Upper lobe of right lung (tissue), 1 donor: ENCODE results near the gene LYRM1. TPM values are rescaled to one million over a fixed set of nuclear protein-coding genes. Genes with fewer than 3 reads are reported as not detected.
A peak's percentile ranks its signal among the peaks of the same experiment; 100 is the strongest.

Source experiments
- ATAC-seq: fragments of 200-7000 bp; cut with Tn5 transposase; one replicate; pipeline ENCODE4 v1.9.1; 2020; ENCODE audit warnings: mild to moderate bottlenecking, moderate library complexity
- DNase-seq: peaks from one replicate; pipeline ENCODE4 v3.0.0-alpha.2; 2020
- H3K27ac ChIP-seq: fragments of 200-600 bp; one replicate; pipeline ENCODE4 v1.8.0; 2022
- H3K27me3 ChIP-seq: fragments of 200-600 bp; one replicate; pipeline ENCODE4 v1.8.0; 2022; ENCODE audit warnings: mild to moderate bottlenecking
- H3K36me3 ChIP-seq: fragments of 200-600 bp; one replicate; pipeline ENCODE4 v1.8.0; 2022
- H3K4me1 ChIP-seq: fragments of 200-600 bp; one replicate; pipeline ENCODE4 v1.8.0; 2022
- H3K4me3 ChIP-seq: fragments of 200-600 bp; one replicate; pipeline ENCODE4 v1.8.0; 2022; ENCODE audit warnings: mild to moderate bottlenecking
- H3K9me3 ChIP-seq: fragments of 200-600 bp; one replicate; pipeline ENCODE4 v1.8.0; 2022
- CTCF ChIP-seq: fragments of 200-600 bp; IDR thresholded peaks from one replicate; pipeline ENCODE4 v1.8.0; 2022; ENCODE audit warnings: antibody characterized with exemption
- intact Hi-C: fragments of 100-400 bp; cut with DNase I; formaldehyde crosslinking; loops from one replicate; pipeline ENCODE4 v1.11.0; 2022
- total RNA-seq: library from RNA; stranded (reverse); fragmentation: NEBNext Ultra II Directional; extraction: Animal tissue kit (Norgen Biotek cat#: 25700); gene quantifications from one replicate; pipeline ENCODE4 v1.2.1, GENCODE V29; 2021
- donor health status: DM: no; HTN: yes; CAD: no; lungs with severe emphysema.

Gene LYRM1
- total RNA-seq, 1 donor from 2014 or later = 28.9 TPM

GRCh38 chr16:20903899-20904506 lies 3.4 kb downstream of the LYRM1 start:
- TF ChIP-seq CTCF = no peak
- ATAC-seq = no peak
- Histone ChIP-seq H3K27ac (peak overlapping the region; percentile 98), H3K36me3 (no peaks in the 10 kb centered on the region), H3K4me3 (no peak overlapping the region), H3K27me3 (no peaks in the 10 kb centered on the region), H3K9me3 (no peaks in the 10 kb centered on the region), H3K4me1 (peaks cover 65% of the 10 kb centered on the region)
- no peak for DNase-seq
- intact Hi-C loops = no loop called here

- no peaks in the 10 kb centered on the region for H3K9me3 ChIP-seq
- H3K4me1 ChIP-seq = peaks cover 65% of the 10 kb centered on the region
- H3K36me3 ChIP-seq = no peaks in the 10 kb centered on the region
- H3K27me3 ChIP-seq = no peaks in the 10 kb centered on the region
- TF ChIP-seq CTCF = no peak
- peak; percentile 2 for ATAC-seq
- no peak for DNase-seq
- H3K4me3 ChIP-seq = no peak overlapping the region
- intact Hi-C loops = no loop called here
- peak overlapping the region; percentile 98 for H3K27ac ChIP-seq
Measured at GRCh38 chr16:20904507-20905081, 4.0 kb downstream of the LYRM1 start.

- Histone ChIP-seq H3K36me3 (no peaks in the 10 kb centered on the region), H3K4me1 (peaks cover 72% of the 10 kb centered on the region), H3K4me3 (no peak overlapping the region), H3K9me3 (no peaks in the 10 kb centered on the region), H3K27me3 (no peaks in the 10 kb centered on the region), H3K27ac (peak overlapping the region; percentile 56)
- TF ChIP-seq CTCF = no peak
- ATAC-seq (no peak), DNase-seq (no peak)
- intact Hi-C loops = no loop called here
Measured at GRCh38 chr16:20905576-20905975, 5.0 kb downstream of the LYRM1 start.

GRCh38 chr16:20906341-20907255 lies 6.0 kb downstream of the LYRM1 start:
- TF ChIP-seq CTCF = no peak
- no peak for DNase-seq

GRCh38 chr16:20910781-20911321 lies 10.3 kb downstream of the LYRM1 start:
- ATAC-seq = peak; percentile 88
- Histone ChIP-seq H3K36me3 (no peaks in the 10 kb centered on the region), H3K4me3 (no peak overlapping the region), H3K4me1 (peaks cover 53% of the 10 kb centered on the region), H3K9me3 (no peaks in the 10 kb centered on the region), H3K27ac (peak overlapping the region; percentile 74), H3K27me3 (no peaks in the 10 kb centered on the region)
- intact Hi-C loops = no loop called here
- DNase-seq = no peak
- TF ChIP-seq CTCF = no peak

More at GRCh38 chr16:20906341-20907255, 6.0 kb downstream of the LYRM1 start:
- no peaks in the 10 kb centered on the region for H3K36me3 ChIP-seq
- intact Hi-C loops = no loop called here
- ATAC-seq = peak; percentile 8
- peaks cover 79% of the 10 kb centered on the region for H3K4me1 ChIP-seq
- H3K9me3 ChIP-seq = no peaks in the 10 kb centered on the region
- H3K4me3 ChIP-seq = no peak overlapping the region
- no peaks in the 10 kb centered on the region for H3K27me3 ChIP-seq
- peak overlapping the region; percentile 56 for H3K27ac ChIP-seq
